GM12878 (cell line): ENCODE data around the gene CAMP. TPM values are rescaled to one million over a fixed set of nuclear protein-coding genes. Genes with fewer than 3 reads are reported as not detected.

Source experiments
- ATAC-seq: fragments of 200-7000 bp; cut with Tn5 transposase; 3 replicates; pipeline ENCODE4 v1.9.1; 2020; ENCODE audit warnings: mild to moderate bottlenecking, moderate library complexity
- BruUV-seq: library from RNA; stranded (reverse); fragments of 400-500 nt; replicated peaks from 2 replicates; lab custom pipeline; 2021; lab: Mats Ljungman, UMichigan
- CTCF ChIA-PET: fragments of 300-600 bp; sonication (Branson Sonifier 250); formaldehyde crosslinking; extraction: SDS; loops from one replicate; lab custom pipeline; 2021; ENCODE audit warnings: inconsistent platforms; lab: Yijun Ruan, JAX
- POLR2A ChIA-PET: fragments of 350-600 bp; formaldehyde crosslinking; extraction: SDS; loops from one replicate; lab custom pipeline; 2021; ENCODE audit warnings: inconsistent platforms; lab: Charles Lee
- RAD21 ChIA-PET: fragments of 300-600 bp; sonication (Branson Sonifier 250); formaldehyde crosslinking; loops from one replicate; lab custom pipeline; 2023; ENCODE audit warnings: antibody characterized with exemption; ENCODE audit not compliant: unreplicated experiment; lab: Charles Lee
- SMC1A ChIA-PET: fragments of 300-600 bp; sonication (Branson Sonifier 250); formaldehyde crosslinking; loops from one replicate; lab custom pipeline; 2023; ENCODE audit not compliant: unreplicated experiment, uncharacterized antibody; lab: Charles Lee
- DNase-seq: peaks from one replicate; pipeline ENCODE4 v3.0.0-alpha.2; 2011; ENCODE audit warnings: low read depth, low spot score
- FAIRE-seq: peaks from 3 replicates; lab custom pipeline; 2011; peaks lifted over from hg19 to GRCh38; lab: Jason Lieb, UNC
- H2AFZ ChIP-seq: 2 replicates; pipeline ENCODE4 v1.6.0; 2011; ENCODE audit warnings: low read depth, low read length, control low read depth; ENCODE audit not compliant: control insufficient read depth
- H3K27ac ChIP-seq: 2 replicates; pipeline ENCODE4 v1.5.1; 2011; ENCODE audit warnings: control low read depth; ENCODE audit not compliant: control insufficient read depth, insufficient read depth
- H3K27me3 ChIP-seq, 2 experiments: replicated peaks in 1 of 2; 2 replicates each; pipeline versions ENCODE4 v1.6.0 to v1.6.1; 2011; ENCODE audit warnings: low read length in 1 of 2; ENCODE audit not compliant: control insufficient read depth in 2 of 2, insufficient read depth in 2 of 2
- H3K36me3 ChIP-seq, 2 experiments: 2 replicates each; pipeline ENCODE4 v1.5.1; 2011; ENCODE audit warnings: low read length in 1 of 2; ENCODE audit not compliant: control insufficient read depth in 2 of 2, insufficient read depth in 2 of 2
- H3K4me1 ChIP-seq: 2 replicates; pipeline ENCODE4 v1.6.1; 2011; ENCODE audit warnings: mild to moderate bottlenecking, low read length, moderate library complexity, mixed read lengths; ENCODE audit not compliant: control insufficient read depth, insufficient read depth
- H3K4me2 ChIP-seq: 2 replicates; pipeline ENCODE4 v1.6.0; 2011; ENCODE audit warnings: control low read depth; ENCODE audit not compliant: control insufficient read depth, insufficient read depth
- H3K4me3 ChIP-seq: fragments of 200-600 bp; sonication (generic); 2 replicates; pipeline ENCODE4 v1.5.1; 2016
- H3K79me2 ChIP-seq: 2 replicates; pipeline ENCODE4 v1.6.0; 2011; ENCODE audit warnings: low read length; ENCODE audit not compliant: control insufficient read depth, insufficient read depth
- H3K9ac ChIP-seq: 2 replicates; pipeline ENCODE4 v1.8.0; 2011; ENCODE audit warnings: low read length, control low read depth, mixed read lengths; ENCODE audit not compliant: control insufficient read depth, insufficient read depth
- H3K9me3 ChIP-seq: replicated peaks from 3 replicates; pipeline ENCODE4 v1.5.1; 2011; ENCODE audit warnings: mild to moderate bottlenecking, low read length; ENCODE audit not compliant: control insufficient read depth, insufficient read depth
- H4K20me1 ChIP-seq: 2 replicates; pipeline ENCODE4 v1.6.0; 2011; ENCODE audit not compliant: control insufficient read depth, insufficient read depth
- BACH1 ChIP-seq: fragments of 450-650 bp; IDR thresholded peaks from 2 replicates; pipeline ENCODE4 v1.6.1; 2017; ENCODE audit warnings: mild to moderate bottlenecking, borderline replicate concordance
- BCL3 ChIP-seq: IDR thresholded peaks from 2 replicates; pipeline ENCODE4 v1.6.1; 2011; ENCODE audit warnings: borderline replicate concordance, low read depth, mild to moderate bottlenecking, moderate library complexity, low read length; ENCODE audit not compliant: insufficient read depth, poor library complexity, severe bottlenecking
- IKZF2 ChIP-seq, 2 experiments: fragments of 450-650 bp; IDR thresholded peaks; 2 replicates each; pipeline ENCODE4 v1.6.1; 2017; ENCODE audit warnings: mild to moderate bottlenecking in 2 of 2, moderate library complexity in 2 of 2
- MLLT1 ChIP-seq: fragments of 450-650 bp; IDR thresholded peaks from 2 replicates; pipeline ENCODE4 v1.6.1; 2016; ENCODE audit warnings: mild to moderate bottlenecking
- PAX5 ChIP-seq: IDR thresholded peaks from 2 replicates; pipeline ENCODE4 v1.6.1; 2011; ENCODE audit warnings: low read depth, low read length, borderline replicate concordance
- POLR2AphosphoS2 ChIP-seq: IDR thresholded peaks from 2 replicates; pipeline ENCODE4 v1.6.1; 2011; ENCODE audit warnings: low read depth, mild to moderate bottlenecking, low read length, improper control_type of control experiment, moderate library complexity
- RCOR1 ChIP-seq: conservative IDR thresholded peaks from 2 replicates; pipeline ENCODE4 v1.6.1; 2012; ENCODE audit warnings: low read depth, low read length, improper control_type of control experiment
- YBX1 ChIP-seq: fragments of 450-650 bp; IDR thresholded peaks from 2 replicates; pipeline ENCODE4 v1.6.1; 2016; ENCODE audit warnings: antibody characterized with exemption
- ZBTB4 ChIP-seq: fragments of 450-650 bp; formaldehyde crosslinking; IDR thresholded peaks from 2 replicates; pipeline ENCODE4 v1.4.0; 2022; ENCODE audit warnings: mild to moderate bottlenecking, moderate library complexity
- WGBS: methylation state at CpG from one replicate; pipeline ENCODE4 v1.1.6; 2016; ENCODE audit warnings: low lambda C conversion rate; ENCODE audit not compliant: insufficient replicate concordance, insufficient coverage; ENCODE audit errors: missing lambda C conversion rate; 5-methylcytosine and 5-hydroxymethylcytosine counted together
- in situ Hi-C: fragments of 300-500 bp; cut with MboI; formaldehyde crosslinking; loops from 9 replicates; pipeline ENCODE4 v1.14.3; 2018; ENCODE audit warnings: mixed read lengths
- intact Hi-C: fragments of 100-400 bp; cut with micrococcal nuclease; formaldehyde crosslinking; loops from one replicate; pipeline ENCODE4 v1.14.2; 2022; ENCODE audit not compliant: unreplicated experiment
- polyA plus RNA-seq, 11 experiments: library from polyadenylated mRNA; depleted of rRNA in 4 of 11; unstranded in 6 of 11; stranded (reverse) in 5 of 11; fragments of >200 nt; fragmentation: Nextera tagmentation in 4 of 11; fragmentation: Illumina TruSeq in 1 of 11; extraction: Ambion mirVana in 4 of 11; extraction: Trizol in 1 of 11; gene quantifications; 1 replicate in 1 of 11; 2 replicates in 10 of 11; pipeline versions ENCODE4 v1.2.1 to v1.2.3, GENCODE V29; 2011 to 2016; ENCODE audit warnings: inconsistent platforms in 2 of 11, missing spikeins in 2 of 11, low read depth in 1 of 11
- total RNA-seq, 4 experiments: library from RNA; depleted of rRNA in 3 of 4; stranded (reverse); fragments of >200 nt in 3 of 4; fragmentation: Illumina TruSeq in 1 of 4; extraction: Trizol in 1 of 4; gene quantifications; 2 replicates each; pipeline versions ENCODE4 v1.2.1 to v1.2.3, GENCODE V29; 2013 to 2021
- TF ChIP-seq, protein P1 (sequence below): fragments of 450-650 bp; IDR thresholded peaks from 2 replicates; pipeline ENCODE4 v1.6.1; 2017; ENCODE audit warnings: mild to moderate bottlenecking, moderate library complexity

Gene CAMP
- total and polyA plus RNA-seq, 10 of the 15 experiments (the other 5 are each of a cell fraction or from before 2014, with no cell fraction given), result 0.76 to 34.3 (median 7.6) TPM

DNA sequence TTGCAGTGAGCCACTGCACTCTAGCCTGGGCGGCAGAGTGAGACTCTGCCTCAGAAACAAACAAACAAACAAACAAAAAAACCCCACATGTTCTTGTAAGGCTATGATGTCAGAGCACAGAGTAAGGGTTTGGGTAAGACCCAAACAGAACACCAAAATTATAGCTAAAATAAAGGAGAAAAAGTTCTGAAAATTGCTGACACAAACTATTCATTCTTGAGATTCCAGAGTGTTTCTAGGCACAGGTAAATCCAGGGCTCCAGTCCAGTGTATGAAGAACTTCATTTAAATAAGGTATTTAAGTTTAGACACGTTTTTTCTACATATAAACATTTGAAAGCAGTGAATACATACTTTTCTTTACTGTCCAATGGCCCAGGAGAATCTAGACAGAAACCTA, 39.0 kb upstream of the CAMP start:
- 60% methylated on average over 2 of the region's 2 CpGs for WGBS
- H3K27me3 ChIP-seq, result no peaks in the 10 kb centered on the region
- no peak for FAIRE-seq
- in situ Hi-C loops (no loop called here), intact Hi-C loops (no loop called here)
- H3K9ac ChIP-seq, result no peak overlapping the region
- peaks cover 12% of the 10 kb centered on the region; the same call in 1 of the 2 replicates for H3K4me1 ChIP-seq
- H3K9me3 ChIP-seq, result no peaks in the 10 kb centered on the region
- no TSS peak for BruUV-seq
- no peak overlapping the region for H3K4me2 ChIP-seq
- no peak overlapping the region for H3K4me3 ChIP-seq
- no peak overlapping the region for H2AFZ ChIP-seq
- H3K27ac ChIP-seq, result no peak overlapping the region
- CTCF ChIA-PET, result interaction anchor here (2.0 to 2.9 kb wide), 2 partner anchors 33 to 252 kb away, joined by 7 to 17 read pairs; no protein-coding TSS in a partner anchor
- RAD21 ChIA-PET, result no interaction called here
- H3K36me3 ChIP-seq, result peaks cover 13 to 37% of the 10 kb centered on the region in 2 experiments
- peaks cover 64% of the 10 kb centered on the region for H3K79me2 ChIP-seq
- SMC1A ChIA-PET, result interaction anchor here (1.5 kb wide), 2 partner anchors 116 to 252 kb away, joined by 4 to 7 read pairs; no protein-coding TSS in a partner anchor
- TF ChIP-seq ZBTB4 (CRISPR knock-in tag) (no peak), POLR2AphosphoS2 (no peak), RCOR1 (no peak), BCL3 (no peak), IKZF2 (IDR thresholded peaks at IDR 0.05) (no peak), PAX5 (no peak), YBX1 (no peak), BACH1 (no peak), MLLT1 (no peak)
- TF ChIP-seq, protein P1, sequence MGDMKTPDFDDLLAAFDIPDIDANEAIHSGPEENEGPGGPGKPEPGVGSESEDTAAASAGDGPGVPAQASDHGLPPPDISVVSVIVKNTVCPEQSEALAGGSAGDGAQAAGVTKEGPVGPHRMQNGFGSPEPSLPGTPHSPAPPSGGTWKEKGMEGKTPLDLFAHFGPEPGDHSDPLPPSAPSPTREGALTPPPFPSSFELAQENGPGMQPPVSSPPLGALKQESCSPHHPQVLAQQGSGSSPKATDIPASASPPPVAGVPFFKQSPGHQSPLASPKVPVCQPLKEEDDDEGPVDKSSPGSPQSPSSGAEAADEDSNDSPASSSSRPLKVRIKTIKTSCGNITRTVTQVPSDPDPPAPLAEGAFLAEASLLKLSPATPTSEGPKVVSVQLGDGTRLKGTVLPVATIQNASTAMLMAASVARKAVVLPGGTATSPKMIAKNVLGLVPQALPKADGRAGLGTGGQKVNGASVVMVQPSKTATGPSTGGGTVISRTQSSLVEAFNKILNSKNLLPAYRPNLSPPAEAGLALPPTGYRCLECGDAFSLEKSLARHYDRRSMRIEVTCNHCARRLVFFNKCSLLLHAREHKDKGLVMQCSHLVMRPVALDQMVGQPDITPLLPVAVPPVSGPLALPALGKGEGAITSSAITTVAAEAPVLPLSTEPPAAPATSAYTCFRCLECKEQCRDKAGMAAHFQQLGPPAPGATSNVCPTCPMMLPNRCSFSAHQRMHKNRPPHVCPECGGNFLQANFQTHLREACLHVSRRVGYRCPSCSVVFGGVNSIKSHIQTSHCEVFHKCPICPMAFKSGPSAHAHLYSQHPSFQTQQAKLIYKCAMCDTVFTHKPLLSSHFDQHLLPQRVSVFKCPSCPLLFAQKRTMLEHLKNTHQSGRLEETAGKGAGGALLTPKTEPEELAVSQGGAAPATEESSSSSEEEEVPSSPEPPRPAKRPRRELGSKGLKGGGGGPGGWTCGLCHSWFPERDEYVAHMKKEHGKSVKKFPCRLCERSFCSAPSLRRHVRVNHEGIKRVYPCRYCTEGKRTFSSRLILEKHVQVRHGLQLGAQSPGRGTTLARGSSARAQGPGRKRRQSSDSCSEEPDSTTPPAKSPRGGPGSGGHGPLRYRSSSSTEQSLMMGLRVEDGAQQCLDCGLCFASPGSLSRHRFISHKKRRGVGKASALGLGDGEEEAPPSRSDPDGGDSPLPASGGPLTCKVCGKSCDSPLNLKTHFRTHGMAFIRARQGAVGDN, result no peak
- H4K20me1 ChIP-seq, result no peaks in the 10 kb centered on the region
- no peak for DNase-seq
- ATAC-seq, result no peak
- POLR2A ChIA-PET, result interaction anchor here (0.6 kb wide), 2 partner anchors 117 to 676 kb away, joined by 3 read pairs; no protein-coding TSS in a partner anchor
